Measurements from ENCODE around the gene SPZ1. TPM values are rescaled to one million over a fixed set of nuclear protein-coding genes. Genes with fewer than 3 reads are reported as not detected.
"Not testable (repeated sequence)": the region's sequence is repeated elsewhere in the genome, so short reads cannot be mapped to it uniquely, and the experiment has no call there.

SPZ1 gene, protein sequence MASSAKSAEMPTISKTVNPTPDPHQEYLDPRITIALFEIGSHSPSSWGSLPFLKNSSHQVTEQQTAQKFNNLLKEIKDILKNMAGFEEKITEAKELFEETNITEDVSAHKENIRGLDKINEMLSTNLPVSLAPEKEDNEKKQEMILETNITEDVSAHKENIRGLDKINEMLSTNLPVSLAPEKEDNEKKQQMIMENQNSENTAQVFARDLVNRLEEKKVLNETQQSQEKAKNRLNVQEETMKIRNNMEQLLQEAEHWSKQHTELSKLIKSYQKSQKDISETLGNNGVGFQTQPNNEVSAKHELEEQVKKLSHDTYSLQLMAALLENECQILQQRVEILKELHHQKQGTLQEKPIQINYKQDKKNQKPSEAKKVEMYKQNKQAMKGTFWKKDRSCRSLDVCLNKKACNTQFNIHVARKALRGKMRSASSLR
- total RNA-seq (2021; ENCODE audit: unreplicated experiment) (not detected), Bru-seq, nascent RNA (not detected), BruChase-seq, experiment 1, labeled RNA remaining after a 6-hour chase (percentile 18 among the genes with signal in this experiment), BruChase-seq, experiment 2, labeled RNA remaining after a 2-hour chase (not detected)
- not detected in 2 replicates for polyA plus RNA-seq (2012)
- long read RNA-seq: 0 reads

DNA sequence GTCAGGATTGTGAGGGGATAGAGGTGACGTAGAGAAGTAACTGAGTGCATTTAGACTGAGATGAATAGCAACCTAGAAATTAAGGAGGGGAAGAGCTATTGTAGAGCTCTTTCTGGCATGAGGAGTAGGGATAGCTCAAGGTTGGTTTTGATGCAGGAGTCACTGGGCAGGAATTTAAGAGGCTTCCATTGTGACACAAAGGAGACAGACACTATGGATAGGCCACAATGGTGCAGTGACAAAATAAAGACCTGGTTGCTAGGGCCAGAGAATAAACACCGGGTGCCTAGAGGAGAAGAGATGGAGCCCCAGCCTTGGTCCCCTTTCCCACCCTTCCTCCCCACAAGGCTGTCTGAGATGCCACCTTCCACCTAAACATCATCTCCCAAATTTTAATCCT lies at the start of gene SPZ1:
SPZ1 (plus strand) TSS at position 301 of the 400 bp plus-strand sequence. CDS start 214 bp downstream, outside the sequence.
- TF ChIP-seq, protein P1, sequence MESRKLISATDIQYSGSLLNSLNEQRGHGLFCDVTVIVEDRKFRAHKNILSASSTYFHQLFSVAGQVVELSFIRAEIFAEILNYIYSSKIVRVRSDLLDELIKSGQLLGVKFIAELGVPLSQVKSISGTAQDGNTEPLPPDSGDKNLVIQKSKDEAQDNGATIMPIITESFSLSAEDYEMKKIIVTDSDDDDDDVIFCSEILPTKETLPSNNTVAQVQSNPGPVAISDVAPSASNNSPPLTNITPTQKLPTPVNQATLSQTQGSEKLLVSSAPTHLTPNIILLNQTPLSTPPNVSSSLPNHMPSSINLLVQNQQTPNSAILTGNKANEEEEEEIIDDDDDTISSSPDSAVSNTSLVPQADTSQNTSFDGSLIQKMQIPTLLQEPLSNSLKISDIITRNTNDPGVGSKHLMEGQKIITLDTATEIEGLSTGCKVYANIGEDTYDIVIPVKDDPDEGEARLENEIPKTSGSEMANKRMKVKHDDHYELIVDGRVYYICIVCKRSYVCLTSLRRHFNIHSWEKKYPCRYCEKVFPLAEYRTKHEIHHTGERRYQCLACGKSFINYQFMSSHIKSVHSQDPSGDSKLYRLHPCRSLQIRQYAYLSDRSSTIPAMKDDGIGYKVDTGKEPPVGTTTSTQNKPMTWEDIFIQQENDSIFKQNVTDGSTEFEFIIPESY (IDR thresholded peaks at IDR 0.05; ENCODE audit: extremely low read depth, insufficient replicate concordance, low read length): no peak
- TF ChIP-seq JUND (IDR thresholded peaks at IDR 0.05): no peak
- no peak for TF ChIP-seq EGR1 (IDR thresholded peaks at IDR 0.05; ENCODE audit: low read depth)
- TF ChIP-seq EZH2phosphoT487 (IDR thresholded peaks at IDR 0.05; ENCODE audit: borderline replicate concordance): no peak
- TF ChIP-seq, protein P2, sequence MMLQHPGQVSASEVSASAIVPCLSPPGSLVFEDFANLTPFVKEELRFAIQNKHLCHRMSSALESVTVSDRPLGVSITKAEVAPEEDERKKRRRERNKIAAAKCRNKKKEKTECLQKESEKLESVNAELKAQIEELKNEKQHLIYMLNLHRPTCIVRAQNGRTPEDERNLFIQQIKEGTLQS (IDR thresholded peaks at IDR 0.05): no peak
- no peak for TF ChIP-seq FOSL1 (IDR thresholded peaks at IDR 0.05; ENCODE audit: low read depth)
- TF ChIP-seq YY1 (IDR thresholded peaks at IDR 0.05; ENCODE audit: extremely low read depth, insufficient replicate concordance, low read depth, low read length): no peak
- no peak for TF ChIP-seq ELF1 (IDR thresholded peaks at IDR 0.05; ENCODE audit: borderline replicate concordance, low read depth)
- TF ChIP-seq, protein P3, sequence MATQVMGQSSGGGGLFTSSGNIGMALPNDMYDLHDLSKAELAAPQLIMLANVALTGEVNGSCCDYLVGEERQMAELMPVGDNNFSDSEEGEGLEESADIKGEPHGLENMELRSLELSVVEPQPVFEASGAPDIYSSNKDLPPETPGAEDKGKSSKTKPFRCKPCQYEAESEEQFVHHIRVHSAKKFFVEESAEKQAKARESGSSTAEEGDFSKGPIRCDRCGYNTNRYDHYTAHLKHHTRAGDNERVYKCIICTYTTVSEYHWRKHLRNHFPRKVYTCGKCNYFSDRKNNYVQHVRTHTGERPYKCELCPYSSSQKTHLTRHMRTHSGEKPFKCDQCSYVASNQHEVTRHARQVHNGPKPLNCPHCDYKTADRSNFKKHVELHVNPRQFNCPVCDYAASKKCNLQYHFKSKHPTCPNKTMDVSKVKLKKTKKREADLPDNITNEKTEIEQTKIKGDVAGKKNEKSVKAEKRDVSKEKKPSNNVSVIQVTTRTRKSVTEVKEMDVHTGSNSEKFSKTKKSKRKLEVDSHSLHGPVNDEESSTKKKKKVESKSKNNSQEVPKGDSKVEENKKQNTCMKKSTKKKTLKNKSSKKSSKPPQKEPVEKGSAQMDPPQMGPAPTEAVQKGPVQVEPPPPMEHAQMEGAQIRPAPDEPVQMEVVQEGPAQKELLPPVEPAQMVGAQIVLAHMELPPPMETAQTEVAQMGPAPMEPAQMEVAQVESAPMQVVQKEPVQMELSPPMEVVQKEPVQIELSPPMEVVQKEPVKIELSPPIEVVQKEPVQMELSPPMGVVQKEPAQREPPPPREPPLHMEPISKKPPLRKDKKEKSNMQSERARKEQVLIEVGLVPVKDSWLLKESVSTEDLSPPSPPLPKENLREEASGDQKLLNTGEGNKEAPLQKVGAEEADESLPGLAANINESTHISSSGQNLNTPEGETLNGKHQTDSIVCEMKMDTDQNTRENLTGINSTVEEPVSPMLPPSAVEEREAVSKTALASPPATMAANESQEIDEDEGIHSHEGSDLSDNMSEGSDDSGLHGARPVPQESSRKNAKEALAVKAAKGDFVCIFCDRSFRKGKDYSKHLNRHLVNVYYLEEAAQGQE (IDR thresholded peaks at IDR 0.05; ENCODE audit: low read depth): no peak
- no peak for TF ChIP-seq ZNF274 (IDR thresholded peaks at IDR 0.05; ENCODE audit: low read depth, low read length)
- POLR2A ChIA-PET: no interaction called here

DNA sequence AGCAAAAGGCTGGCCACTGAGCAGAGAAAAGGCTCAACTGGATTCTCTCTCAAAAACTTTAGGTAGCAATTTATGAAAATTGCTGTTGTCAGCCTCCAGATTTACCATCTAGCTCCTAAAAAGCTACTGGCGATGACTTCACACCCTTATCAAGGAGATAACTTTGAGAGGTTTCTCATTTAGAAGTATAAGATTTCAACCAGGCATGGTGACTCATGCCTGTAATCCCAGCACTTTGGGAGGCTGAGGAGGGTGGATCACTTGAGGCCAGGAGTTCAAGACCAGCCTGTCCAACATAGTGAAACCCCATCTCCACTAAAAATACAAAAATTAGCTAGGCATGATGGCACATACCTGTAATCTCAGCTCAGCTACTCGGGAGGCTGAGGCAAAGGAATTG lies 49.3 kb upstream of the SPZ1 start:
- H3K9me2 ChIP-seq (ENCODE audit: insufficient read depth); POLR2A ChIA-PET; BruUV-seq (replicated peaks); H2AFZ ChIP-seq (ENCODE audit: low read depth, low read length, poor library complexity, severe bottlenecking); H3K79me2 ChIP-seq (ENCODE audit: insufficient read depth, low read length); DNase-seq (ENCODE audit: low read depth, low spot score); H3K4me3 ChIP-seq (replicated peaks in 1 of 2; ENCODE audit: low read depth in 1 of 2, low read length in 2 of 2); H4K20me1 ChIP-seq (ENCODE audit: insufficient read depth); H3K27me3 ChIP-seq (ENCODE audit: insufficient read depth, low read length); H3K27ac ChIP-seq (ENCODE audit: low read depth, low read length); H3K9ac ChIP-seq (ENCODE audit: low read length); intact Hi-C loops (cut with micrococcal nuclease); H3K36me3 ChIP-seq (ENCODE audit: control insufficient read depth in 1 of 2, insufficient read depth in 2 of 2, low read length in 2 of 2); ATAC-seq; H3K4me2 ChIP-seq (ENCODE audit: low read length); H3K9me3 ChIP-seq (ENCODE audit: control insufficient read depth in 1 of 2, insufficient read depth in 1 of 2, low read depth in 1 of 2, low read length in 2 of 2); RAD21 ChIA-PET (ENCODE audit: low non-redundant PET in 1 of 2, low total read pairs in 2 of 2, uncharacterized antibody in 2 of 2, unreplicated experiment in 2 of 2): not testable (repeated sequence)
- CTCF ChIA-PET: interaction anchor here (0.9 kb wide), 2 partner anchors 179 to 184 kb away, joined by 3 read pairs; no protein-coding TSS in a partner anchor
- peaks cover 3 to 16% of the 10 kb centered on the region in 2 experiments; a peak in 3 of 4 replicates for H3K4me1 ChIP-seq (ENCODE audit: control insufficient read depth in 1 of 2, insufficient read depth in 2 of 2, low read length in 2 of 2)

More for the DNA sequence above, at the start of gene SPZ1:
- Histone ChIP-seq H3K9ac (ENCODE audit: low read length) (no peak within 1 kb of the TSS), H4K20me1 (ENCODE audit: insufficient read depth) (no peaks in the 10 kb centered on the region), H3K4me3 (replicated peaks in 1 of 2; ENCODE audit: low read depth in 1 of 2, low read length in 2 of 2) (no peak within 1 kb of the TSS), H3K27me3 (ENCODE audit: insufficient read depth, low read length) (peaks cover 15% of the 10 kb centered on the region; the same call in 1 of the 2 replicates), H3K79me2 (ENCODE audit: insufficient read depth, low read length) (no peaks in the 10 kb centered on the region), H3K9me3 (ENCODE audit: control insufficient read depth in 1 of 2, insufficient read depth in 1 of 2, low read depth in 1 of 2, low read length in 2 of 2) (no peaks in the 10 kb centered on the region), H3K27ac (ENCODE audit: low read depth, low read length) (no peak within 1 kb of the TSS), H2AFZ (ENCODE audit: low read depth, low read length, poor library complexity, severe bottlenecking) (no peak within 1 kb of the TSS), H3K9me2 (ENCODE audit: insufficient read depth) (no peaks in the 10 kb centered on the region), H3K36me3 (ENCODE audit: control insufficient read depth in 1 of 2, insufficient read depth in 2 of 2, low read length in 2 of 2) (no peaks in the 10 kb centered on the region), H3K4me2 (ENCODE audit: low read length) (no peak within 1 kb of the TSS), H3K4me1 (ENCODE audit: control insufficient read depth in 1 of 2, insufficient read depth in 2 of 2, low read length in 2 of 2) (no peaks in the 10 kb centered on the region)
- intact Hi-C loops (cut with micrococcal nuclease): no loop called here
- no peak for DNase-seq (ENCODE audit: low read depth, low spot score)
- RAD21 ChIA-PET (ENCODE audit: low non-redundant PET in 1 of 2, low total read pairs in 2 of 2, uncharacterized antibody in 2 of 2, unreplicated experiment in 2 of 2): no interaction called here
- ATAC-seq: no peak
- CTCF ChIA-PET: no interaction called here
- no TSS peak for BruUV-seq (replicated peaks)

All from HCT116 (cell line).